ENCODE results near the gene GMDS. TPM values are rescaled to one million over a fixed set of nuclear protein-coding genes. Genes with fewer than 3 reads are reported as not detected.

The GMDS gene
- polyA plus RNA-seq, 1 donor (not counting 4 experiments of a cell fraction or from before 2014, with no cell fraction given) = 22.1 TPM

GRCh38 chr6:2231438-2231837 lies 14.0 kb downstream of the GMDS start:
- dilution Hi-C loops (cut with MboI; ENCODE audit: extremely low pct_ligation_motif_present, low sequenced_read_pairs) = no loop called here
- Histone ChIP-seq H3K9me3 (ENCODE audit: control insufficient read depth, low read depth, low read length) (no peaks in the 10 kb centered on the region), H3K4me3 (ENCODE audit: control insufficient read depth in 2 of 3, extremely low read depth in 1 of 3, insufficient read depth in 2 of 3, low read depth in 1 of 3, low read length in 3 of 3) (no peak overlapping the region), H4K20me1 (ENCODE audit: control insufficient read depth, extremely low read depth, insufficient read depth, low read length) (no peaks in the 10 kb centered on the region), H2AFZ (ENCODE audit: control insufficient read depth, low read length) (no peak overlapping the region), H3K4me1 (ENCODE audit: control insufficient read depth, extremely low read depth, insufficient read depth, low read length) (peaks cover 8% of the 10 kb centered on the region), H3K27me3 (ENCODE audit: control insufficient read depth, extremely low read depth, insufficient read depth, low read length) (no peaks in the 10 kb centered on the region), H3K27ac (ENCODE audit: control insufficient read depth, insufficient read depth, low read length) (no peak overlapping the region), H3K79me2 (ENCODE audit: control insufficient read depth, insufficient read depth, low read length) (peaks cover 6% of the 10 kb centered on the region), H3K9ac (ENCODE audit: control insufficient read depth, extremely low read depth, insufficient read depth, low read length) (no peak overlapping the region), H3K36me3 (ENCODE audit: control insufficient read depth in 2 of 2, extremely low read depth in 1 of 2, insufficient read depth in 2 of 2, low read length in 2 of 2) (no peaks in the 10 kb centered on the region), H3K4me2 (ENCODE audit: control insufficient read depth, extremely low read depth, insufficient read depth, low read depth, low read length) (no peak overlapping the region), H3K9me1 (ENCODE audit: control insufficient read depth, extremely low read depth, insufficient read depth, low read length) (no peaks in the 10 kb centered on the region)
- FAIRE-seq = no peak
- no peak for TF ChIP-seq EZH2 (IDR thresholded peaks at IDR 0.05; ENCODE audit: low read length)
- no peak for TF ChIP-seq CTCF (optimal IDR thresholded peaks at IDR 0.05 in 1 of 3, IDR thresholded peaks at IDR 0.05 in 1 of 3, conservative IDR thresholded peaks at IDR 0.05 in 1 of 3; ENCODE audit: extremely low read depth in 1 of 3, insufficient read depth in 2 of 3, low read length in 3 of 3)
- DNase-seq (ENCODE audit: low read depth, low spot score) = no peak

DNA sequence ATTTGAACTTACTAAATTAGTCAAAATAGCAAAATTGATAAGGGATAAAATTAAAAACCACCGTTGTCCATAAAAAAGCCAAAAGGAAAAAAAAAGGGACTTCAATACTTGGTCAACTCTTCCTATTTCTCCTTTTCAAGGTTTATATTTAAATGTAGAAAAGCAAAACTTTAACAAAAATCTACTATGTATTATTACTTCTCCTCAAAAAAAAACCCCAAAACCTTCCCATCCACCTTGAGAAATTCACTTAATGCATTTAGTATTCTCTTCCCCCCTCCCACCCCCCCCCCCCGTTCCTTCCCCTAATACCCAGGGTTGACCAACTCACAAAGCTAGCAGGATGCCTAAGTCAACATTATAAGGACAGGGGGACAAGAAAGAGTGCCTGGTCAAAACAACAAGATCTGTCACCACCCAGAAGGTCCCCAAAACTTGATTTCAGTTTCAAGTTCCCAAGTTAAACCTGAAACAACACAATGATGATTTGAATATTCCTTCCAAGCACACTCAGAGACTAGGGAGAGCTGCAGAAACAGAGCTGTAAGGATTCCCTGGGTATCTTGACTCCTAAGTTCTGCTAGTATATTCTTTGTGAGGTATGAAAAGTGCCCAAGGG lies 14.6 kb downstream of the GMDS start:
- Histone ChIP-seq H3K9ac (ENCODE audit: control insufficient read depth, extremely low read depth, insufficient read depth, low read length) (no peak overlapping the region), H3K36me3 (ENCODE audit: control insufficient read depth in 2 of 2, extremely low read depth in 1 of 2, insufficient read depth in 2 of 2, low read length in 2 of 2) (no peaks in the 10 kb centered on the region), H3K4me1 (ENCODE audit: control insufficient read depth, extremely low read depth, insufficient read depth, low read length) (peaks cover 8% of the 10 kb centered on the region), H3K79me2 (ENCODE audit: control insufficient read depth, insufficient read depth, low read length) (peaks cover 4% of the 10 kb centered on the region), H3K27me3 (ENCODE audit: control insufficient read depth, extremely low read depth, insufficient read depth, low read length) (no peaks in the 10 kb centered on the region), H3K4me3 (ENCODE audit: control insufficient read depth in 2 of 3, extremely low read depth in 1 of 3, insufficient read depth in 2 of 3, low read depth in 1 of 3, low read length in 3 of 3) (no peak overlapping the region), H4K20me1 (ENCODE audit: control insufficient read depth, extremely low read depth, insufficient read depth, low read length) (no peaks in the 10 kb centered on the region), H3K9me3 (ENCODE audit: control insufficient read depth, low read depth, low read length) (no peaks in the 10 kb centered on the region), H3K27ac (ENCODE audit: control insufficient read depth, insufficient read depth, low read length) (no peak overlapping the region), H2AFZ (ENCODE audit: control insufficient read depth, low read length) (no peak overlapping the region), H3K4me2 (ENCODE audit: control insufficient read depth, extremely low read depth, insufficient read depth, low read depth, low read length) (no peak overlapping the region), H3K9me1 (ENCODE audit: control insufficient read depth, extremely low read depth, insufficient read depth, low read length) (no peaks in the 10 kb centered on the region)
- dilution Hi-C loops (cut with MboI; ENCODE audit: extremely low pct_ligation_motif_present, low sequenced_read_pairs) = no loop called here
- FAIRE-seq (no peak), DNase-seq (ENCODE audit: low read depth, low spot score) (no peak)
- TF ChIP-seq EZH2 (IDR thresholded peaks at IDR 0.05; ENCODE audit: low read length) = no peak

GRCh38 chr6:2229742-2230141 lies 15.7 kb downstream of the GMDS start:
- no peak for FAIRE-seq
- TF ChIP-seq EZH2 (IDR thresholded peaks at IDR 0.05; ENCODE audit: low read length) = no peak
- TF ChIP-seq CTCF (optimal IDR thresholded peaks at IDR 0.05 in 1 of 3, IDR thresholded peaks at IDR 0.05 in 1 of 3, conservative IDR thresholded peaks at IDR 0.05 in 1 of 3; ENCODE audit: extremely low read depth in 1 of 3, insufficient read depth in 2 of 3, low read length in 3 of 3) = no peak
- Histone ChIP-seq H2AFZ (ENCODE audit: control insufficient read depth, low read length) (no peak overlapping the region), H3K9me1 (ENCODE audit: control insufficient read depth, extremely low read depth, insufficient read depth, low read length) (no peaks in the 10 kb centered on the region), H4K20me1 (ENCODE audit: control insufficient read depth, extremely low read depth, insufficient read depth, low read length) (no peaks in the 10 kb centered on the region), H3K4me1 (ENCODE audit: control insufficient read depth, extremely low read depth, insufficient read depth, low read length) (peaks cover 8% of the 10 kb centered on the region), H3K27me3 (ENCODE audit: control insufficient read depth, extremely low read depth, insufficient read depth, low read length) (no peaks in the 10 kb centered on the region), H3K4me2 (ENCODE audit: control insufficient read depth, extremely low read depth, insufficient read depth, low read depth, low read length) (no peak overlapping the region), H3K4me3 (ENCODE audit: control insufficient read depth in 2 of 3, extremely low read depth in 1 of 3, insufficient read depth in 2 of 3, low read depth in 1 of 3, low read length in 3 of 3) (no peak overlapping the region), H3K79me2 (ENCODE audit: control insufficient read depth, insufficient read depth, low read length) (peaks cover 4% of the 10 kb centered on the region), H3K9ac (ENCODE audit: control insufficient read depth, extremely low read depth, insufficient read depth, low read length) (no peak overlapping the region), H3K27ac (ENCODE audit: control insufficient read depth, insufficient read depth, low read length) (no peak overlapping the region), H3K9me3 (ENCODE audit: control insufficient read depth, low read depth, low read length) (no peaks in the 10 kb centered on the region), H3K36me3 (ENCODE audit: control insufficient read depth in 2 of 2, extremely low read depth in 1 of 2, insufficient read depth in 2 of 2, low read length in 2 of 2) (no peaks in the 10 kb centered on the region)
- DNase-seq (ENCODE audit: low read depth, low spot score) = no peak
- dilution Hi-C loops (cut with MboI; ENCODE audit: extremely low pct_ligation_motif_present, low sequenced_read_pairs) = no loop called here

Measured in keratinocyte (primary cell).